Small intestine (tissue), 7 donors: ENCODE results near the gene CEP97. TPM values are rescaled to one million over a fixed set of nuclear protein-coding genes. Genes with fewer than 3 reads are reported as not detected.
"Not testable (repeated sequence)": the region's sequence is repeated elsewhere in the genome, so short reads cannot be mapped to it uniquely, and the experiment has no call there.

Experiments
- DNase-seq, 2 donors: peaks; one replicate each; pipeline versions ENCODE4 v3.0.0 to v3.0.0-alpha.2; 2013
- FAIRE-seq: peaks from 2 replicates; lab custom pipeline; 2012; peaks lifted over from hg19 to GRCh38; lab: Jason Lieb, UNC
- H3K27ac ChIP-seq, 3 donors: one replicate each; pipeline ENCODE4 v1.5.1; 2013; ENCODE audit warnings: low read length in 2 of 3, mild to moderate bottlenecking in 2 of 3, control low read depth in 1 of 3, inconsistent platforms in 1 of 3, low read depth in 1 of 3, moderate library complexity in 1 of 3
- H3K27me3 ChIP-seq, 3 donors: one replicate each; pipeline ENCODE4 v1.6.1; 2013; ENCODE audit warnings: low read length in 3 of 3, inconsistent platforms in 1 of 3; ENCODE audit not compliant: control insufficient read depth in 3 of 3, insufficient read depth in 3 of 3
- H3K36me3 ChIP-seq, 3 donors: one replicate each; pipeline ENCODE4 v1.6.1; 2013; ENCODE audit warnings: low read length in 3 of 3, inconsistent platforms in 1 of 3, low read depth in 1 of 3, mild to moderate bottlenecking in 1 of 3, moderate library complexity in 1 of 3; ENCODE audit not compliant: control insufficient read depth in 3 of 3, insufficient read depth in 2 of 3
- H3K4me1 ChIP-seq, 3 donors: one replicate each; pipeline ENCODE4 v1.6.1; 2013; ENCODE audit warnings: low read length in 2 of 3, inconsistent platforms in 1 of 3, low read depth in 1 of 3, mild to moderate bottlenecking in 1 of 3, moderate library complexity in 1 of 3; ENCODE audit not compliant: control insufficient read depth in 3 of 3, insufficient read depth in 2 of 3
- H3K4me3 ChIP-seq, 3 donors: one replicate each; pipeline ENCODE4 v1.5.1; 2013; ENCODE audit warnings: low read length in 3 of 3, control low read depth in 1 of 3, inconsistent platforms in 1 of 3, low read depth in 1 of 3, mild to moderate bottlenecking in 1 of 3, moderate library complexity in 1 of 3
- H3K9me3 ChIP-seq, 2 donors: one replicate each; pipeline ENCODE4 v1.6.1; 2013; ENCODE audit warnings: low read depth in 1 of 2, low read length in 1 of 2; ENCODE audit not compliant: control insufficient read depth in 2 of 2, insufficient read depth in 1 of 2
- WGBS, 3 donors: extraction: QIAGEN DNeasy Blood & Tissue Kit; methylation state at CpG; one replicate each; pipeline ENCODE4 v1.1.7; 2013; 5-methylcytosine and 5-hydroxymethylcytosine counted together
- polyA plus RNA-seq, 4 donors: library from polyadenylated mRNA; stranded (reverse) in 3 of 4; unstranded in 1 of 4; fragments of 200-250 nt in 3 of 4; fragments of 120-200 nt in 1 of 4; gene quantifications; one replicate each; pipeline versions ENCODE4 v1.2.1 to v1.2.3, GENCODE V29; 2013
- donor health status: healthy with polysubstance abuse.
- donor health status: control.
- donor health status: control.
- donor health status: Bipolar disorder and iron deficiency.
- donor health status: healthy.

The CEP97 gene
- polyA plus RNA-seq, 4 donors, result 0.27 to 4.2 (median 1.6) TPM

DNA sequence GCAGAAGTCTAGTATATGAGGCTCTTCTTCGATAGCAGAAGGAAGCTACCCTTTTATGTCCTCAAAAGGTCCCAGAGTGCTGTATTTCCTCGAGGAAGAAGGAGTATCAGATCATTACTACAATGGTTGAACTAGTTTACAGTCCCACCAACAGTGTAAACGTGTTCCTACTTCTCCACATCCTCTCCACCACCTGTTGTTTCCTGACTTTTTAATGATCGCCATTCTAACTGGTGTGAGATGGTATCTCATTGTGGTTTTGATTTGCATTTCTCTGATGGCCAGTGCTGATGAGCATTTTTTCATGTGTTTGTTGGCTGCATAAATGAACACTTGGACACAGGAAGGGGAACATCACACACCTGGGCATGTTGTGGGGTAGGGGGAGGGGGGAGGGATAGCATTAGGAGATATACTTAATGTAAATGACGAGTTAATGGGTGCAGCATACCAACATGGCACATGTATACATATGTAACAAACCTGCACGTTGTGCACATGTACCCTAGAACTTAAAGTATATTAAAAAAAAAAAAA, 53.4 kb downstream of the CEP97 start:
- H3K4me1 ChIP-seq, H3K36me3 ChIP-seq, DNase-seq, H3K4me3 ChIP-seq, H3K9me3 ChIP-seq, H3K27me3 ChIP-seq, FAIRE-seq: not testable (repeated sequence)
- 86 to 90% (median 90%) methylated on average over 4 to 6 of the region's 6 CpGs for WGBS, 3 donors
- H3K27ac ChIP-seq, result peak overlapping the region in 1 of 3 donors; percentile 34

DNA sequence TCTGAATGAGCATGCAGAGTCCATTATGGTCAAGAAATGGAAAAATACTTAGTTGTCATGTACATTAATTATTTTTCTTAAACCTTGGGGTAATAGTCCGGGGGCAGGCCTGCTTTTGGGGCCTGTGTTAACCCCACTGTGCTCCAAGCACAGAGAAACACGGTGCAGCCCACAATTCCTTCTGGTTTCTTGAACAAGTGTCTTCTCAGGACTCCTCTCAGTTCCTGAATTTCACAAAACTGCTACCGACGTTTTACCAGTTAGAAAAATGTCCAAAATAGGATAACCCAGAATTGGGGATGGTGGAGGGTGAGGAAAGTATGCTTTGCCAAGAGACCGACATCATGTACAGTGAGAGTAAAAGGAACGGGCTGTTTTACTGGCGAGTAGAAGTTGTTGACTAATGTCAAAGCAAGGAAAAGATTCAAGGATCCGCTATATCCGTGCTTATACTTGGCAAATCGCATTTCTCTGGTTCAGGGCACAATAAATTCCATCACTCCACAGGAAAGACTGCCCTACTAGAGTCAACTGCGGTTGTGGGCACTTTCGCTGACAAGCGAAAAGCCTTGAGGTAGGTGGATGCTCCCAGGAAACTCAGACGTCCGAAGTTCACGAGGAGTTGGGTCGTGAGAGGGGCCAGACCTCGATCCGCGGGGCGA, 54.1 kb downstream of the CEP97 start:
- Histone ChIP-seq H3K9me3 (no peaks in the 10 kb centered on the region), H3K27ac (peak overlapping the region in 2 of 3 donors; percentile 42 to 94), H3K36me3 (no peaks in the 10 kb centered on the region), H3K4me3 (peak overlapping the region; percentile 75 to 81 (median 79)), H3K4me1 (peaks cover 0 to 9% (median 0%) of the 10 kb centered on the region in 3 donors), H3K27me3 (no peaks in the 10 kb centered on the region)
- WGBS, 3 donors, result 24 to 27% (median 24%) methylated on average over 21 of the region's 21 CpGs
- FAIRE-seq (no peak), DNase-seq (no peak)

GRCh38 chr3:101779047-101779821, 54.8 kb downstream of the CEP97 start, which contains the start of gene NXPE3:
Gene NXPE3, plus strand, starts transcription at chr3:101779211. Its CDS starts 6,386 bp downstream, at chr3:101785597.
- DNase-seq (peak; percentile 85 to 89), FAIRE-seq (no peak)
- Histone ChIP-seq H3K4me3 (peak within 1 kb of the TSS; percentile 75 to 81 (median 79)), H3K27ac (peak within 1 kb of the TSS; percentile 36 to 94 (median 60)), H3K9me3 (no peaks in the 10 kb centered on the region), H3K4me1 (peaks cover 0 to 9% (median 0%) of the 10 kb centered on the region in 3 donors), H3K36me3 (no peaks in the 10 kb centered on the region), H3K27me3 (no peaks in the 10 kb centered on the region)
- WGBS, 3 donors, result 0 to 1% (median 0%) methylated on average over 62 to 78 of the region's 78 CpGs

DNA sequence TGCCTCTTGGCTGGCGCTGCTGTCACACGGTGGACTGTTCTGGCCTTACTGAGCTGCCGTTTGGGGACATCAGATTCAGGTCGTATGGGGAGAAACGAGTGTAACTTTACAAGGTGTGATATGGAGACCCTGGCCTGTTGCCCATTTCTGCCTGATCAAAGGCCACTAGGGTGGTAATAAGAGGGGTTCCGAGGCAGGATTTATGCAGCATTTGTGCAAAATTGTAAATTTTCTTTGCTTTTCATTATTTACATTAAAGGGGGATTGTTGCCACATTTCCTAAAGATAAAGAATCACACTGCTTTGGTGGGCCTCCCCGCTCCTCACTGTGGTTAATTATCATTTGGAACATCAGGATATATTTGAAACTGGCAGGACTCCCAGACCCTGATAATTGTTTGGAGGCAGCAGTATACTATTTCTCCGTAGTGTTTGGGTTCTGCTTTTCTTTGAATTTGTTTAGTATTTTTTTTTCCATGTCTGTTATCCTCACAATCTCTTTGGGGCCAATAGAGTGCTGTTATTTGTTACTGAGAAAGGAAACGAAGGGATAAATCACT, 55.5 kb downstream of the CEP97 start:
- no peaks in the 10 kb centered on the region for H3K27me3 ChIP-seq
- peaks cover 0 to 9% (median 0%) of the 10 kb centered on the region in 3 donors for H3K4me1 ChIP-seq
- no peak for DNase-seq
- H3K27ac ChIP-seq, result peak overlapping the region in 2 of 3 donors; percentile 36 to 94
- no peaks in the 10 kb centered on the region for H3K36me3 ChIP-seq
- no peaks in the 10 kb centered on the region for H3K9me3 ChIP-seq
- peak overlapping the region; percentile 75 to 81 (median 79) for H3K4me3 ChIP-seq
- WGBS, 3 donors, result 20 to 23% (median 21%) methylated on average over 9 of the region's 9 CpGs
- no peak for FAIRE-seq

DNA sequence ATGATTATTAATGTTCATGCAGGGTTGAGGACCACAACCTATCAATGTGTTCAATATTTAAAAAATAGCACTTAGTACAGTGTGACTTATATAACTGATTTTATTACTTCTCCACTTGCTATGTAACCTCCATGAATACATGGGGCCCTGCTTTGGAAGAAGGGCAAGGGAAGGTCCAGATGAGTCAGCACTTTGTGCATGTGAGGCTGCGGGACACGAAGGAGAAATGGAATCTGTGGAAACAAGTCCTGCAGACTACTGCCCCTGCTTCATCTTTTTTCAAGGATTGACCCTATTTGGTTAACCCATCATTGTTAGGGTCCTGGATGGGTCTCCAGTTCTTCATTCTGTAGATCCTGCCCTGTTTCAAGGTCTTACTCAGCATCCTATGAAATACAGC, 56.2 kb downstream of the CEP97 start:
- H3K36me3 ChIP-seq, result no peaks in the 10 kb centered on the region
- peaks cover 0 to 9% (median 0%) of the 10 kb centered on the region in 3 donors for H3K4me1 ChIP-seq
- FAIRE-seq, result no peak
- DNase-seq, result peak in 1 of 2 donors; percentile 59
- no peaks in the 10 kb centered on the region for H3K27me3 ChIP-seq
- 64 to 96% (median 86%) methylated on average over 2 of the region's 2 CpGs for WGBS, 3 donors
- no peaks in the 10 kb centered on the region for H3K9me3 ChIP-seq
- H3K4me3 ChIP-seq, result peak overlapping the region in 1 of 3 donors; percentile 3
- H3K27ac ChIP-seq, result no peak overlapping the region

- FAIRE-seq (no peak), DNase-seq (no peak)
- Histone ChIP-seq H3K27ac (no peak overlapping the region), H3K9me3 (no peaks in the 10 kb centered on the region), H3K4me3 (no peak overlapping the region), H3K36me3 (no peaks in the 10 kb centered on the region), H3K27me3 (no peaks in the 10 kb centered on the region), H3K4me1 (peaks cover 0 to 9% (median 0%) of the 10 kb centered on the region in 3 donors)
Measured at GRCh38 chr3:101781166-101781565, 56.8 kb downstream of the CEP97 start.

DNA sequence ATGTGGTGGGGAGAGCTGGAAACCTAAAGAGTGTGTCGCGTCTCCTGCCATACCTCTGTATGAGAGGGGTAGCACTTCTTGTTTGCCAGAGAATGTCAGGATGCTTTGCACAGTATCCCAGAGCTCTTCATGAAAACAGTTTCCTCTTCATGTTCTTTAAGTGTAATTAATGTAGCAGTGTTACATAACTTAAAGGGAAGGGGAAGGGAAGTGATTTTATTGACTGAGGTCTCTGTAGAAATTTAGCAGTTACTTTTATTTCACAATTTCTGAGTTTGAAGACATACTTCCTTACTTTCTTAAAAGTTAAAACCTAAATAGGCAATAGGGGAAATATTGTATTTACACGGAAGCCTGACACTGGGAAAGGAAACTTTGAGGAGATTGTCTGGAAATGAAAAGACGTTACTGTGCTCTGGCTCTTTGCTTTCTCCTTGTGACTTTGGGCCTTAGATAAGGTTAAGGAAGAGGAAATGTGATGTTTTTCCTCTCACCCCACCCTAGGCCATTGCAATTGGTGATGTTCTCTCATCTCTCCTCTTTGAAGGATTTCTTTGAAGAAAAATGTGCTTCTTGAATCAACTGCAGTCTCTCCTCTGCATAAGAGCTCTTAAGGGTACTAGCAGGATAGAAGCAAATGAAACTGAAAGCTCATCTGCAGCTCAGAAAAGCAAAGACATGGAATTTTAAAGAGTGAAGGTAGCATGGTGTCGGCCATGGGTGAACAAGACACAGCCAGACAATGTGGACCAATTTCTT, 60.6 kb downstream of the CEP97 start:
- 73 to 88% (median 87%) methylated on average over 5 of the region's 5 CpGs for WGBS, 3 donors

More for the DNA sequence above, 60.6 kb downstream of the CEP97 start:
- Histone ChIP-seq H3K9me3 (no peaks in the 10 kb centered on the region), H3K36me3 (peaks cover 0 to 4% (median 0%) of the 10 kb centered on the region in 3 donors), H3K4me3 (no peak overlapping the region), H3K27ac (peak overlapping the region in 2 of 3 donors; percentile 25 to 63), H3K27me3 (no peaks in the 10 kb centered on the region), H3K4me1 (peaks cover 0 to 3% (median 0%) of the 10 kb centered on the region in 3 donors)
- no peak for DNase-seq
- FAIRE-seq, result no peak
